SIG-M5 treated with dmso at 0.1 percent for 504 hours (cell line): ENCODE results near the gene SEC23A.
A peak's percentile ranks its signal among the peaks of the same experiment; 100 is the strongest.

Experiments
- DNase-seq: peaks from one replicate; lab custom pipeline; 2025; ENCODE audit not compliant: unreplicated experiment; lab: John Stamatoyannopoulos, UW

Gene SEC23A

DNA sequence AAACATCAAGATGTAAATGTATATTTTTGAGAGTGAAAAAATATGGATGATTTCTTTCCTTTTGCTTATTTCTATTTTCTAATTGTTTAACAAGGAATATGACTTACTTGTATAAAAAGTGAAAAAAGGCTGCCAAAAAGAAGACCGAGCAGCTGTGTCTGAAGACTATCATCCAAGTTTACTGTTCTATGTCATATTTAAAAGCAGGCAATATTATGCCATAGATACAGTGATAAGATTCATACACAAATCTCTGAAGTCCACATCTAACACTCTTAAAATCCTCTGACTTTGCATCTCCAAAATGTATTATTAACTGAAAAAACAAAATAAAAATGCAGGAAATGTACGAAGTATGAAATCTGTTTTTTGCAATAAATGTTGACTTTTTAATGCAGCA is 109.1 kb downstream of the SEC23A start:
- DNase-seq, result no peak

DNA sequence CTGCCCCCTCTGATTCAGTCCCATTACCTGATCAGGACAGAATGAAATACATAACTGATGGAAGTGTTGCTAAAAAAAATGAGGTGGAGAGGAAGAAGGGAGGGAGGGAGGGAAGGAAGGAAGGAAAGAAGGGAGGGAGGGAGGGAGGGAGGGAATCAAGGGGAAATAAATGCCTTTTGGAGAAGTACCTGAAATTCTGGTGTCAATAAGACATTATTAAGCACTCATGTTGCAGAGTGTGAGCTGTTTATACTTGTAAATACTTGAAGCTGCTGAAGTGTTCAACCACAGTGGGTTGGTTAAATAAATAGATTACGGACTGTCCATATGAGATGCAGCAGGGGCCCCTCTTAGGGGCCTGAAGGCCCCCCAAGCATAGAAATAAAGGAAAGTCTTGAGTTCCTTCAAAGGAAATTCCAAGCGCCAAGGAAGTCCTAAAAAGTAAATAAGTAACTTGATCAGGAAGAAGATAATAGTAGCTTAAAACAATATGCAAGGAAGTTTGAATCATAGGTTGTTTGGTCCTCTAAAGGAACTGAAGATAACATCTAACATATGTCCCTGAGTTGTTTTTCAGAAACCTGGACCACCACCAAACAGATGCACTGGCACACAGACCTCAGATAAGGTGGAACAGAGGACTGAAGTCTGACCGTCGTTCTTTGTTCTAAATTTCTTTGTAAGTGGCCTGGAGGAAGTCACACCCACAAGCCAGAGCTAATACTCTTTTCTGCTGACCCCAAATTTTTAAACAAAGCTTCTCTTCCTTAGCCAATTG is 110.8 kb downstream of the SEC23A start:
- DNase-seq, result no peak

DNA sequence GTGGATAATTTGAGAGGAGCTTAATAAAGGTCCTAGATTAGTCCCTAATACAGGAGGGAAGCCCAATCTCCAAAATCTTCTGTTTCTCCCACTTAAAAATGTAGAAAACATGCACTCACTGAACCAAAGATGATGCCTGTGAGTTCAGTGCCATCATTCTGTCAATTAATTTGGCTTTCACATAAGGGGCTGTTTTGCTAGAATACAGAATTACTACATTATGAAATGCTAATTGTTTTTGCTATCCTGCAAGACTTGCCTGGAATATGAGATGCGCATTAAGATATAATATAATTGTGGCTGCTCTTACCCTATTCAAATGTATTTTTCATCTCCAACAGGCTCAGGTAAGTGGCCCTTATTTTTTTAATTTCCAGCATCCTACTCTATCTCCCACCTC is 111.7 kb downstream of the SEC23A start:
- no peak for DNase-seq

DNA sequence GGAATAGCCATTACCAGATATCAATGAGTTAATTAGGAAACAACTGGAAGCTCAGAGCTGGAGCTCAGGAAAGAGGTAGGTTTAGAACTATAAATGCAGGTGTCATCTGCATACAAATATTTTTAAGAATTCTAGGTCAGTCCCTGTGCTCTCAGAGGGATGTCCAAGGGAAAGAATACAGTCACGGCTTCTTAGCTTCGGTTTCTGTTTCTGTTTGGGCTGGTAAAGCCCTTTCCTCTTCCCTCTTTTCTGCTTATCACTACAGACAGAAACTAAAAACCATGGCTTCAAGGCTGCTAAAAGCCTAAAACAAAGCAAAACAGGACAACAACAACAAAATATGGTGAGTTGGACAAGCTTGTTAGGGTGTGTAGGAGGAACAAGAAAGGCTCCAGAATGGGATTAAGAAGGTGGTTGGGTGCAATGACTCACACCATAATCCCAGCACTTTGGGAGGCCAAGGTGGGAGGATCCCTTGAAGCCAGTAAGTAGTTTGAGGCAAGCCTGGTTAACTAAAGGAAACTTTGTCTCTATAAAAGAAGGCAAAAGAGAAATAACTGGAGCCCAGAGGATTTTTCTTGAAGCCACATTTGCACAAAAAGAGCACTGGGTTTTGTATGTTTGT is 113.0 kb downstream of the SEC23A start:
- DNase-seq, result peak; percentile 35

DNA sequence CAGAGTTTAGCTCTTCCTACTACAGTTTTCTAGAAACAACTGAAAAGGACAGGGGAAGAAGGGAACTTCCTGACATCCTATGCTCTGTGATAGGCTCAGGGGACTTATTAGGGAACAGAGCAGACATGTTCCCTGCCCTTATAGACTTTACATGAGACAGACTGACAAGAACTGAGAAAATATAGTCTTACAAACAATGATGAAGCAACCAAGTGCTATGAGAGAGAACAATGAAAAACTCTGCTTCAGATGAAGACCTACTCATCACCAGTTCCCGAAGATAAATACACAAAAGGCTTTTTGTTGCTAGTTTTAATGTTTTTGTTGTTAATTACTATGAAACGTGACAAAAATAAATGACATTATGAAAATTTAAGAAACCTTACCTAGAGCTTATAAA is 115.3 kb downstream of the SEC23A start:
- DNase-seq, result no peak

DNA sequence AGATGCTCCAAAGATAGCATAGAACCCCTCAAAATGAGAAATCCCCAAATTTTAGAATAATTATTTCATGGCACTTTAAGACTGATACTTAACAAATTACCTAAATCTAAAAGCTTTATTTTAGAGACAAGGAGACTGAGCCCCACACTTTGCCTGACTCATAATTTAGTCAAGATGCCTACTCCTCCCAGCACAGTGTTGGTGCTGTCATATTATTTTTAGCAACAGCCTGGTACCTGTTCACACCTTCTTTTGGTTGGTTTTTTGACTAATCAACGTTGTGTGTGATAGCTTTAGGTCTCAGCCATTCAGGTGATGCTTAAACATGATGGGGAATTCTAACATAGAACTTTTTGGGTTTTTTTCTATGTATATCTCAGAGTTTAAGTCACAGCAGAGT is 120.2 kb downstream of the SEC23A start:
- DNase-seq, result no peak

DNA sequence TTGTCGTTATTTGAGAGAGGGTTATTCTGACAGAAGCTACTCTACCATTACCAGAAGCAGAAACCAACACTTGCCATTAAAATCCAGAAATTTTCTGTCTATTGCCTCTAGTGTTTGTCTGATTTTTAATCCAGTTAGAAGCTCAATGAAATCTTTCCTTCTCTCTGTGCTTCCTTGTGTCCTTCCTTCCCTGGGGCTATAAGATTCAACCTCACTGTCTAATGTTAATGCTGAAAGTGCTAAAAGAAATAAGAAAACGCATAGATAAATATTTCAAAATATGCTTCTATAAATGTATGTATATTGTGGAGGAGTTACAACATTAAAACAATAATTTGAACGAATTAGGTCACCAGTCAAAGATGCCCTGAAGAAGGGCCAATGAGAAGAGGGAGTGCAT is 120.8 kb downstream of the SEC23A start:
- no peak for DNase-seq
